Activated CD4-positive, alpha-beta T cell treated with anti-CD3 and anti-CD28 coated beads, Interleukin-2, Interleukin-4, amounts not matched to agents 100 ng/mL and 50 ng/mL, durations not matched to agents 16 hours and 8 hours (primary cell): ENCODE results near the gene ATE1.
"Not testable (repeated sequence)": the region's sequence is repeated elsewhere in the genome, so short reads cannot be mapped to it uniquely, and the experiment has no call there.

Source experiments
- DNase-seq: peaks from one replicate; pipeline ENCODE4 v3.0.0-alpha.2; 2020; ENCODE audit warnings: low spot score

The ATE1 gene

DNA sequence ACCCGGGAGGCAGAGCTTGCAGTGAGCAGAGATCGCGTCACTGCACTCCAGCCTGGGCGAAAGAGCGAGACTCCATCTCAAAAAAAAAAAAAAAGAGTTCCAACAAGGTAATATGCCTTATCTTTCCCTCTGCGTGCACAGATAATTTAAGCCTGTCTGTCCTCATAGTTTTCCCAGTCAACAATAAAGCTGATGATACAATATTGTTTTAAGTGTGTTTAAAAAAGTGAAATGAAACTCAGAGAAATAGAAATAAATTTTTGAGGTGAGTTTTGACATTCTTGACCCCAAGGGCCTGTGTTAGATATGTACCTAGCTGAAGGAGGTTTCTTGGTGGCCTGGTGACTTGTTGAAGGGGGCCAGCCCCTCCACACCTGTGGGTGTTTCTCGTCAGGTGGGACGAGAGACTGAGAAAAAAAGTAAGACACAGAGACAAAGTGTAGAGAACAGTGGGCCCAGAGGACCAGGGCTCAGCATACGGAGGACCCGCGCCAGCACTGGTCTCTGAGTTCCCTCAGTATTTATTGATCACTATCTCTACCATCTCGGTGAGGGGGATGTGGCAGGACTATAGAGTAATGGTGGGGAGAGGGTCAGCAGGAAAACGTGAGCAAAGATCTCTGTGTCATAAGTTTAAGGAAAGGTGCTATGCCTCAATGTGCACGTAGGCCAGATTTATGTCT, 1.9 kb upstream of the ATE1 start:
- not testable (repeated sequence) for DNase-seq

DNA sequence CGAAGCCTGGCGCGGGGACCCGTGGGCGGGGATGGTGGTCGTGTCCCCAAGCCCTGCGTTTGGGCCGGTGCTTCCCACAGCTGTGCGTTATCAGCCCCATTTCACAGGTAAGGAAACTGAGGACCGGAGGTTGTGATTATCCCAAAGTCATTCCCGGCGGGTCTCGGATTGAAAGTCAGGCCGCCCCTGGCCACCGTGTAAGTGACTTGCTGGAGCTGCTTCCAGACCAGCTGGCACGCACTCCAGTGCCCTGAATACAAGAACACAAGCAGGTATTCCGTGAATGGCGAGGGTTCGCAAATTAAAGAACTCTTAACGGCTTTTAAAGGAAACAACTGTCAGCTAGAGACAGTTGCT, 675 bp upstream of the ATE1 start:
- DNase-seq: no peak

DNA sequence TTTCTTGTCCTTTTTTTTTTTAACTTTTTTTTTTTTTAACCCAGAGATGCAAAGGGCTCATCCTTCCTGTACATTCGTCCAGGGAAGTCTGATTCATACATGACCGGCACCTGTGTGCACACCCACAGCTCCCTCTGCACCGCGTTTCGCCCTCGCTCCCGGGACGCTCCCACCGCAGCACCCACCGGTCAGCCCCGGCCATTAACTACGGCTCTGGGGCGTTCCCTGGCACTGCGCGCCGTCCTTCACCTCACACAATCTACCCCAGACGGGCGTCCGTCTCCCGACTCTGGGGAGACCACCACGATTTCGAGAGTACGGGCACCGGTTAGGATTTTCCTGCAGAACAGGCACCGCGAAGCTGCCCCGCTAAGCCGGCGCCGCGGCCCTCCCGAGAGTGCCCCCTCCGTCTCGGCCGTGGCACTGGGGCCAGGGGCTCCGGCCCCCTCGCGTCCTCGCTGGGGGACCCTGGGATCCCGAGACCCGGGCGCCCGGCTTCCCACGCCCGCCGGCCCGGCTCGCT, 452 bp downstream of the ATE1 start:
- peak; percentile 52 for DNase-seq

DNA sequence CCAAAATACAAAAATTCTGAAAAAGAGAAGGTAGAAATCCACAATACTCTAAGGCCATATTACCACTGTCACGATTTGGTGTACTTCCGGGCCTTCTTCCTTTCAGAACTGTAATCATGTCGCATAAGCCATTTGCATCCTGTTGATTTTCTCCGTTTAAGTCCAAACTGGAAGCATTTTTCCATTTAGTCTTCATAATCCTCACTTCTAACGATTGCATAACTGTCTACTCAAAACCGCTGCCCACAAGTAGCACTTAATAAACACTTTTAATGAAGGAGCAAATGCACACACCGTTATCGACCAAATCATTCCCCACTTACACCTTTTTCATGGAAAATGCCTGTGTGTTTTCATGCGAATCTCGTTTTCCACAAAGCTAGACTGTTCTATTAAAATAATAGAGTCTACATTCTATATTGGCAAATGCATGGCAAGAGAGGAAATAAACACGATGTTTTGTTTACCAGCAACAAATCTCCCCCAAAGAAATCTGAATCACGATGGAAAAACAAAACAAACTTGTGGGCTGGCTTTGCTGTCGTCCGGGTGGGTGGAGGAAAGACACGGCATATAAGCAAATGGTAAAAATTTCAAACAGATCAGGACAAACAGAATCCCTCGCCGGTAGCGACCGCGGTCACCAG, 1.0 kb downstream of the ATE1 start:
- no peak for DNase-seq

DNA sequence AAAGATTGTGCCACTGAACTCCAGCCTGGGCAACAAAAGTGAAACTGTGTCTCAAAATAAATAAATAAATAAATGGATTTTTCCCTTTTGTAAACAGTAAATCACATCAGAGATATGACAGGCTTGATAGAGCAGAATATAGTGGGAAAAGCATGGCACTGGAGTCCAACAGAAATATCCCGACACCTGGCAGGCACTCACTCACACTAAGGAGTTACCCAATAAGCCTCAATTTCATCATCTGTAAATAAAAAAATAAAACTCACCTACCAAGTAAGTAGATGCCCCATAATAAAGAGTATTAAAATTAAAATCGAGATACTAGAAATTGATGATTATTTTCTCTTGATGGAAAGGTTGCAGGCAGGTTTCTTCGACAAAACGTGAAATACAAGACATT, 1.7 kb downstream of the ATE1 start:
- no peak for DNase-seq

DNA sequence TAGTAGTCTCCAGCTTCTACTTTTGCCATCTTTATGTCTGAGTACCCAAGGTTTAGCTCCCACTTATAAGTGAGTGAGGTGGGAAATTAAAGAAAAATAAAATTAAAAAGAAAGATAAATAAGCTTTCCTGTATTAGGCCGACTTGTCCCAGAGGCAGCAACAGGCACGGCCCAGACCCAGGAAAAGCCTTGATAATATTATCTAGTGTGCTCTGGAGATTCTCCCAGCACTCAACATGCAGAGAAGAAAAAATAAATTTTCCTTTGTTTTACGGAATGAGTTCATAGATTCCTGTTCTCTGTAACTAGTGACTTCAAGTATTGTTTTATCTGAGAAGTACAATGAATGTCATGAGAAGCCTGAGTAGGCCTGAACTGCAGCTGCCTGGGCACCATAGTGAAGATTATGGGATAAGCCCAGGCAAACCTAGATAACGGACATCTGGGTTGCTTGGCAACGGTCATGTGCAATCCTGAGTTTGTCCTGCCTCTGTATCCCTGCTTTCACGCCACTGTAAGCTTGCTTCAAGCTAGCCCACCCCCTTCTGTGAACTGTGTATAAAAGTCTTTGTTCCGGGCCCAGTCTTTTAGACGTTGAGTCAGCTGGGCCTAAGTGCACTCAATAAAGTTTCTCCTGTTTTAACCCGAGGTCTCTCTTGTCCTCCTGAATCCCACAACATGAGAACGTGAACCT, 6.4 kb downstream of the ATE1 start:
- DNase-seq: no peak

DNA sequence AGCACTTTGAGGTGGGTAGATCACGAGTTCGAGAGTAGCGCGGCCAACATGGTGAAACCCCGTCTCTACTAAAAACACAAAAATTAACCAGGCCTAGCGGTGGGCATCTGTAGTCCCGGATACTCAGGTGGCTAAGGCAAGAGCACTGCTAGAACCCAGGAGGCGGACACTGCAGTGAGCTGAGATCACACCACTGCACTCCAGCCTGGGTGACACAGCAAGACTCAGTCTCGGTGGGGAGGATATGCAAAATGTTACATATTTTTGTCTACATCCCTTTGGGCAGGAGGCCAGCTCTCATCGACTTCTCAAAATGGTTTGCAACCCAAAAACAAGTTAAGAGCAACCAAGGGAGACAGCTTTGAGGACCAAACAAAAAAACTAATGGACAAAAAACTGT, 8.2 kb downstream of the ATE1 start:
- DNase-seq: no peak

DNA sequence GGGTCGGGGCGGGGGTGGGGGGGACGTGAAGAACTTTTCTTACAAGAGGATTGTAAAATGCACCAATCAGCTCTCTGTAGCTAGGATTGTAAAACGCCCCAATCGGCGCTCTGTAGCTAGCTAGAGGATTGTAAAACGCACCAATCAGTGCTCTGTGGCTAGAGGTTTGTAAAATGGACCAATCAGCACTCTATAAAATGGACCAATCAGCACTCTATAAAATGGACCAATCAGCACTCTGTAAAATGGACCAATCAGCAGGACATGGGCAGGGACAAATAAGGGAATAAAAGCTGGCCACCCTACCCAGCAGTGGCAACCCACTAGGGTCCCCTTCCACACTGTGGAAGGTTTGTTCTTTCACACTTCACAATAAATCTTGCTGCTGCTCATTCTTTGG, 9.0 kb downstream of the ATE1 start:
- DNase-seq: not testable (repeated sequence)

DNA sequence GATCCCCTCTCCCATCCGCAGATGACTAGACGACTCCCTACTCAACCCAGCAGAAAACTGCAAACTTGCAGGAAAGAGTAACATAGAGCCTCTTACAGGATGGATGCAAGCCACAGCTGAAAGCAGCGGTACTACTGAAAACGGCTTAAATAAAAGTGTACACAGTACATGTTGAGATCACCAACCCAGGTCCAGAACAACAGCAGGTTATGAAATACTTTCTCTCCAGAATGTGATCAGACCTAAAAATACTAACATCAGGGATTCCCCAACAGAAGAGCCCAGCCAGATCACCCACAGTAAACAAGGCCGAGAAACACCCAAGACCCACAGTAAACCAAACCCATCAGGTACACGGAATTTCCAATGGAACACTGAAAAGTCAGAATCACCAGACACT, 13.2 kb downstream of the ATE1 start:
- no peak for DNase-seq

DNA sequence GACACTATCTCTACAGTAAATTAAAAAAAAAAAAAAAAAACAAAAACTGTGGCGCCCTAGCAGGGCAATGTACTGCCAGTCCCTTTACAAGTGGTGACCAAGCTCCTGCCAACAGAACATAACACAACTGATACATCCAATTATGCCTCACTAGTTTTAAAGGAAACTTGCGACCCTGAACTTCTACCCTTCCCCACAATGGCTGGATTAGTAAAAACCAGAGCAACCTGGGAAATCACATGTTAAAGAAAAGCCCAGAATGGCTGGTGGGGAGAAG, 16.5 kb downstream of the ATE1 start:
- no peak for DNase-seq

DNA sequence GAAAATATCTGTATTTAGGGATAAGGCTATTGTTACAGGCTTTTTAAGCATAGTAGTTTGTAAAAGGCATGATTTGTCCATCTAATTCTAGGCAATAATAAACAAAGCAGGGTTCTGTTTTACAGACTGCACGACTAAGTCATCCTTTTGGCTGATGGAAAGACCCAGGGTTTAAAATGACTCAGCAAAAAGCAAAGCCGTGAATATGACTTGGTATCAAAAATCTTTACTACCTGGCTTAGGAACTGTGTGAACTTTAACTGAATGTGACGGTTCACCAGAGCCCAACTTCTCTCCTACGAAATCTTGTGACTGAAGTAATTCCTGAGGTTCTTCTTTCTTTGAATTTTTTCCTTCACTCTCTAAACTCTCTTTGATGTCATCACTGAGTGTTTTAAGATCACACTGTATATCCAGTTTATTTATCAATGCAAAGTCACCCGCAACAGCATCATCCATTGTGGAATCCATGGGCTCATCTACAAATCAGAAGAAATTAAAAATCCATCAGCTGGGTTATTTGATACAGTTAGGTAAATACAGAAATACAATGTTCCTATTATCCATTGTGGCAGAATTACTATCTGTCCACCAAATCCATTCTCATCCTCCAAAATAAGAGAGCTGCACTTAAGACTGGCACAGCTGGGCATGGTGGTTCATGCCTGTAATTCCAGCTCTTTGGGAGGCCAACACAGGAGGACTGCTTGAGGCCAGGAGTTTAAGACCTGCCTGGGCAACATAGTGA, 17.0 kb downstream of the ATE1 start:
- peak; percentile 44 for DNase-seq

DNA sequence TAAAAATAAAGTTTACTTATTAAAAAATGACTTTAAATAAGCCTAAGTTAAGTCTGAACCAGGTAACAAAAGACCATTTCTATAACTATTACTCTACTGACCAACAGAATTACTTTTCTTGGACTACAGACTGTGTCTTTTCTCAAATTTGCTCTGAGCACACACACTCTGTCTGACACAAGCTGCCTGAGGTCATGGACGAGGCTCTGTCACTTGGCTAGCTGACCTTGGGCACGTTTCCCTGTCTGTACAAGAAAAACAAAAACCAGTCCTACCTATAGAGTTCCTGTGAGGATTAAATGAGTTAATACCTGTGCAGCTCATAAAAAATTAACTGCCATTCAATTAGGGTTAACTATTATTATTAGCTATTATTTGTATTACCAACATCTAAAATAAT, 22.9 kb downstream of the ATE1 start:
- DNase-seq: no peak

DNA sequence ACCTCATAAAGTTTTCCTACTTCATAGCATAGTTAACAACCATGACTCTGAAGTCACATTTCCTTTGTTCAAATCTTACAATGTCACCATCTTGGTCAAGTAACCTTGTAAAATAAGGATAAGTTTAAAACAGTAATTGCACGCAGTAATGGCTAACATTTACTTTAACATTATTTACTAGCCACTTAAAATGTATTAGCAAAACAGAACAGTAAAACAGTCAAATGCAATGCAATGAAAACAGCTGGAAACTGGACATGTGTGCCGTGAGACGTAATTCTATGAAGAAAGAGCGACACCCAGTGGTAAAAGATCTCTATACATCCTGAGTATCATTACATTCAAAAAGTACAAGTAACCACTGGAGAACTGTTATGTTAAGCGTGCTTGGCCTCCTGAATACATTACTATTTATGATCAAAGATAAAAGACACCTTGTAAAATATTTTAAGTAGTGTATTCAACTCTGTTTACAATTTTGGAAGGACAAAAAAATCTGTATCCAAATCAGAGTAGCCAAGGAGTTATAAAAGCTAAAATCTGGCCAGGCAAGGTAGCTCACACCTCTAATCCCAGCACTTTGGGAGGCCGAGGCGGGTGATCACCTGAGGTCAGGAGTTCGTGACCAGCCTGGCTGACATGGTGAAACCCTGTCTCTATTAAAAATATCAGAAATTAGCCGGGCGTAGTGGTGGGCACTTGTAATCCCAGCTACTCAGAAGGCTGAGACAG, 27.2 kb downstream of the ATE1 start:
- DNase-seq: peak; percentile 58

DNA sequence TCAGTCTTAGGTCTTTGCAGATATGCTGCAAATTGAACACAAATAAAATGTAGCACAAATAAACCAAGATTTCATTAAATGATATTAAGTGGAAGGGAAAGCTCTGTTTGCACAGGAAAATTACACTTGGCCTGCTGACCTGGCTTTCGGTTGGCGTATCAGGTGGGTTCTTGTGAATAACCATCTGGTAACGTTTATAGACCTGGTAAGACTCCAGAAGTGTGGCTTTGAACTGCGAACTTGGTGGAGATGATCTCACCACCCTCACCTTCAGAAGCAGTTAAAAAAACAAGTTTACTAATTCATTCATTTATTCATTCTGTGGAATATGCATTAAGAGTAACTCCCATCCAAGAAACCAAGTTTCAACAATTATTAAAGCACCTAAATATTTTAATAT, 28.1 kb downstream of the ATE1 start:
- DNase-seq: no peak

DNA sequence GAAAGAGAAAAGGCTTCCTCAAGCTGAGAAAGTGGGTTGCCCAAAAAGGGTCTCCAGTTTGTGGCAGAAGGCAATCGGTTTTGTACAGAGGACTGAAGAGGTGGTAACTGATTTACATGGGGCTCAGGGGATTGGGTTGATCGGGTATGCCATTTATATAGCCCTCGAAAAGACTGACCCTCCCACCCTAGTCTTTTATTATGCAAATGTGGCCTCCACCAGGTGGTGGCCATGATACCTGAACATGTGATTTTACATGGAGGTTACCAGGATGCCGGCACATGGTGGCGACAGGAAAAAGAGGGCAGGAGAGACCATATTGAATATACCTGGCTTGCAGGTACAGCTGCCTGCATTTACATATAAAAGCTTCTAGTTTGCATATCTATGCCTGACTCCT, 36.7 kb downstream of the ATE1 start:
- DNase-seq: no peak

DNA sequence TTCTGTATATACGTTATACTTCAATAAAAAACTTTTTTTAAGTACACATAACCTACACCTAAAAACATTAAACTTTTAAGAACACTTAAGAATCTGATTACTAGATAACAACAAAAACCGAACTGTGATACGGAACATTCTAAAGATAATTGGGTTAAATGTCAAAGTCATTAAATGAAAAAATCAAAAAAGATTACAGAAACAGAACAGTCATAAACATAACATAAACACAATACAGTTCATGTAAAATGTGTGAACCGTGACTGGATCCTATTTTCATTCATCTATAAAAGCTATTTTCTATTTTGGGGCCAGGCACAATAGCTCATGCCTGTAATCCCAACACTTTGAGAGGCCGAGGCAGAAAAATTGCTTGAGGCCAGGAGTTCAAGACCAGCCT, 38.6 kb downstream of the ATE1 start:
- DNase-seq: no peak

DNA sequence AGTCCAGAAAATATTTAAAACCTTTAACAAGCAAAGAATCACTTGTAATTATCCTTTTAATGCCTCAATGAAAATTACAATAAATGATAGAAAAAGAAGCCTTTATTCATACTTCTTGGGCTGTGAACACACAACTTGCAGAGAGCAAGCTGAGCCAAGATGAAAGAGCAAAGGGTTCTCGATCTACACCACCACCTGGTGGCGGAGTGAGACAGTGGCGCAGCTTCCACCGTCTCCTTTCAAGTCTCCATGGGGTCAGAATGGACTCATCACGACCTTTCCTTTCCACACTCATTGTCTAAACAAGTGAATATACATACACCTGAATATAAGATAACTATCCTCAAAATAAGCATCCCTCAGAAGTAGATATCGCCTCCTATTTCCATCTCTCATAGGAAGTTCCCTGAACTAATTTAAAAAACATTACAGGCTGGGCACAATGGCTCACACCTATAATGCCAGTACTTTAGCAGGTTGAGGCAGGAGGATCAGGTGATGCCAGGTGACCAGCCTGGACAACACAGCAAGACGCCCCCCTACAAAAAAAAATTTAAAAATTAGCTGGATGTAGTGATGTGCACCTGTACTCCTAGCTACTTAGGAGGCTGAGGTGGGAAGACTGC, 40.7 kb downstream of the ATE1 start:
- DNase-seq: peak; percentile 58

DNA sequence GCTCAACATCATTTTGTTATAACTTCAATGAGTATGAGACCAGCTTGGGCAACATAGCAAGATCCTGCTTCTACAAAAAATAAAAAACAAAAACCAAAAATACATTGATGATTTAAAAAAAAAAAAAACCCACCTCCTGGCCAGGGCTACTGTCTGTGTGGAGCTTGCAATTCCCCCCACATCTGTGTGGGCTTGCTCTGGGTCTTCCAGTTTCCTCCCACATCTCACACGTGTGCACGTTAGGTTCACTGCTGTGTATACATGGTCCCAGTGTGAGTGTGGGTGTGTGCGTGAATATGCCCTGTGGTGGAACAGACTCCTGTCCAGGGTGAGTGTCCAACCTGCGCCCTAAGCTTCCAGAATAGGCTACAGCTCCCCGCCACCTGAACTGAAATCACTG, 41.6 kb downstream of the ATE1 start:
- DNase-seq: no peak

DNA sequence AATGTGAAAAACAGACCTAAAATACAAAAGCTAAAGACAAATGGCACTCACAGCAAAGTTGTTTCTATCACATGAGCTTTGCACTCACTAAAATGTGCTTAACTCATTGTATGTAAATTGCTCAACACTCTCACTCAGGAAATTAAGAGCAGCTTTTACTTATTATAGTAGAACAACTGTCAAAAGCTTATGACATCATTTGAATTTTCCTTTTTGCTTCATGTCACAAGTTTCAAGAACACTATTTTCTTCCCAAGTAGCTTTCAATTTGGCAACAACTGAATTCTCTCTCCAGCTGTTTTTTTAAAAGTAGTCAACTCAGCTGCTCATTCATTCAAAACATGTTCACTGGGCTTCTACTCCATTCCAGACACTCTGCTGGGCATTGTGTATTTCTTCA, 46.9 kb downstream of the ATE1 start:
- DNase-seq: peak; percentile 3

DNA sequence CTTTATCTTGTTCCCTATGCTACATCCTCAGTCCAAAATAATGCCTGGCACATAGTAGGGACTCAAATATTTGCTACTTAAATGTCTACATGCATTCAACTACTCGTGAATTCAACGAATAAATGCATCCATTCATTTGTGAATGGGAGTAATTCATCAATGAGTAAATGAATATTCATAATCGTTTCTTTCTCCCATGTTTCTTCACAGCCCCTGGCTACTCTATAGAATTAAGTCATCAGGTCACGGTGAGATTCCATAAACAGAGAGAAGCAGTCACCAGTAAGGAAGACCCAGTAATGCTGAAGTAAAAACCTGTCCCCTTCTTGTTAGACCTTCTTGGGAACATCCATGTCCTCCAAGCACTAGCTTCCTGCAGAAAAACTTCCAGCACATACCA, 48.4 kb downstream of the ATE1 start:
- no peak for DNase-seq

DNA sequence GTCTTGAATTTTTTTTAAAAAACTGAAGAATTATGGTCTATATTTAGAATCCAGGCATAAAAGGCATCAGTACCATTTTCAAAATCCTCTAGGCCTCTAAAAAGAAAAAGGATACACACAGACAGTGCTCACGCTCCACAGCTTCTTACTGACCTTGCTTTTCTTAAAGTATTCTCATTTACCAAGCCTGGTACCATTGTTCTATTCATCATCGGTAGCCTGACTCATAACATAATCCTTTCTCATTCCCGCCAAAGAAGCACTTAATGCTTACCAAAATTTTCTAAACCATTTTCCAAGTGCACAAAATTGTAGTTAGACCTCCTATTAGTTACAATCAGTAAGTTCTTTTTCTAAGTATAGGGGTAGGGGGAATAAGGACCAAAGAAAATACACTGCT, 54.6 kb downstream of the ATE1 start:
- DNase-seq: no peak

DNA sequence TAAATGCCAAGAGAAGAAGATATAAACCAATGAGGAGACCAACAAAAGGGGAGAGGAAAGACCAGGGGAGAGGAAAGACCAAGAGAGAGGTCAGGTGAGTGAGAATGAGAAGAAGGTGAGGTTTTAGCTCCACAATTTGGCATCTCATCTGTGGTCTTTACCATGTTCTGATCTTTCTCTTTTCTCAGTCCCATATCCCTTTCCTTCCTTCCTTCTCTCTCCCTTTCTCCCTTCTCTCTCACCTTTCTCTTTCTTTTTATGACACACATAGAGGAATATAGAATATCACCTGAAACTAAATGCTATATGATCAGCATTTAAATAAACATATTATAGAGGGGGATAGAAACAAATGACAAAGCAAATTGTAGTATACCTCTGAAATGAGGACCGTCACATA, 57.4 kb downstream of the ATE1 start:
- no peak for DNase-seq
